ENCODE results near the gene LRRC43. TPM values are rescaled to one million over a fixed set of nuclear protein-coding genes. Genes with fewer than 3 reads are reported as not detected.

LRRC43 gene
- total RNA-seq, 2 experiments from 2014 or later = not detected

GRCh38 chr12:122168492-122168891 is 14.4 kb upstream of the LRRC43 start:
- POLR2A ChIA-PET = no interaction called here
- CTCF ChIA-PET (ENCODE audit: unreplicated experiment) = no interaction called here
- Histone ChIP-seq H3K4me2 (ENCODE audit: low read length) (no peak overlapping the region), H3K4me1 (ENCODE audit: insufficient read depth, low read length, poor library complexity, severe bottlenecking) (no peaks in the 10 kb centered on the region), H3K36me3 (ENCODE audit: insufficient read depth, low read length) (no peaks in the 10 kb centered on the region), H3K27ac (ENCODE audit: low read depth, low read length, poor library complexity, severe bottlenecking) (no peak overlapping the region), H3K79me2 (ENCODE audit: insufficient read depth, low read depth, low read length) (no peaks in the 10 kb centered on the region), H3K4me3 (ENCODE audit: low read depth, low read length, poor library complexity, severe bottlenecking) (no peak overlapping the region), H2AFZ (ENCODE audit: low read length) (no peak overlapping the region), H3K9me3 (ENCODE audit: low read length) (no peaks in the 10 kb centered on the region), H4K20me1 (ENCODE audit: insufficient read depth, low read length) (no peaks in the 10 kb centered on the region), H3K9me2 (ENCODE audit: insufficient read depth, low read length) (no peaks in the 10 kb centered on the region)
- TF ChIP-seq CTCF (conservative IDR thresholded peaks at IDR 0.05; ENCODE audit: low read length) = no peak
- TF ChIP-seq EZH2phosphoT487 (IDR thresholded peaks at IDR 0.05; ENCODE audit: borderline replicate concordance, low read depth, low read length) = no peak
- BruUV-seq (replicated peaks) = no TSS peak
- no peak for DNase-seq (ENCODE audit: low spot score)
- intact Hi-C loops (cut with micrococcal nuclease; ENCODE audit: unreplicated experiment) = no loop called here

- Histone ChIP-seq H4K20me1 (ENCODE audit: insufficient read depth, low read length) (no peaks in the 10 kb centered on the region), H3K4me3 (ENCODE audit: low read depth, low read length, poor library complexity, severe bottlenecking) (no peak overlapping the region), H3K4me1 (ENCODE audit: insufficient read depth, low read length, poor library complexity, severe bottlenecking) (no peaks in the 10 kb centered on the region), H3K9me2 (ENCODE audit: insufficient read depth, low read length) (no peaks in the 10 kb centered on the region), H3K36me3 (ENCODE audit: insufficient read depth, low read length) (no peaks in the 10 kb centered on the region), H2AFZ (ENCODE audit: low read length) (no peak overlapping the region), H3K4me2 (ENCODE audit: low read length) (no peak overlapping the region), H3K79me2 (ENCODE audit: insufficient read depth, low read depth, low read length) (no peaks in the 10 kb centered on the region), H3K9me3 (ENCODE audit: low read length) (no peaks in the 10 kb centered on the region), H3K27ac (ENCODE audit: low read depth, low read length, poor library complexity, severe bottlenecking) (no peak overlapping the region)
- POLR2A ChIA-PET = no interaction called here
- no peak for DNase-seq (ENCODE audit: low spot score)
- no TSS peak for BruUV-seq (replicated peaks)
- TF ChIP-seq EZH2phosphoT487 (IDR thresholded peaks at IDR 0.05; ENCODE audit: borderline replicate concordance, low read depth, low read length) = no peak
- no peak for TF ChIP-seq CTCF (conservative IDR thresholded peaks at IDR 0.05; ENCODE audit: low read length)
- intact Hi-C loops (cut with micrococcal nuclease; ENCODE audit: unreplicated experiment) = no loop called here
- CTCF ChIA-PET (ENCODE audit: unreplicated experiment) = no interaction called here
Measured at GRCh38 chr12:122171399-122171798, 11.5 kb upstream of the LRRC43 start.

- no TSS peak for BruUV-seq (replicated peaks)
- no peak overlapping the region for H3K4me2 ChIP-seq (ENCODE audit: low read length)
- H3K9me2 ChIP-seq (ENCODE audit: insufficient read depth, low read length) = no peaks in the 10 kb centered on the region
- DNase-seq (ENCODE audit: low spot score) = no peak
- H3K4me3 ChIP-seq (ENCODE audit: low read depth, low read length, poor library complexity, severe bottlenecking) = no peak overlapping the region
- no peak overlapping the region for H2AFZ ChIP-seq (ENCODE audit: low read length)
- no peaks in the 10 kb centered on the region for H3K4me1 ChIP-seq (ENCODE audit: insufficient read depth, low read length, poor library complexity, severe bottlenecking)
- no peaks in the 10 kb centered on the region for H4K20me1 ChIP-seq (ENCODE audit: insufficient read depth, low read length)
- no peak for TF ChIP-seq EZH2phosphoT487 (IDR thresholded peaks at IDR 0.05; ENCODE audit: borderline replicate concordance, low read depth, low read length)
- intact Hi-C loops (cut with micrococcal nuclease; ENCODE audit: unreplicated experiment) = no loop called here
- H3K9me3 ChIP-seq (ENCODE audit: low read length) = no peaks in the 10 kb centered on the region
- CTCF ChIA-PET (ENCODE audit: unreplicated experiment) = no interaction called here
- H3K79me2 ChIP-seq (ENCODE audit: insufficient read depth, low read depth, low read length) = no peaks in the 10 kb centered on the region
- no peaks in the 10 kb centered on the region for H3K36me3 ChIP-seq (ENCODE audit: insufficient read depth, low read length)
- POLR2A ChIA-PET = no interaction called here
- no peak overlapping the region for H3K27ac ChIP-seq (ENCODE audit: low read depth, low read length, poor library complexity, severe bottlenecking)
Measured at GRCh38 chr12:122172262-122172939, 10.5 kb upstream of the LRRC43 start.

All from OCI-LY7 (cell line).